22Rv1 (cell line): ENCODE data around the gene APIP.

ENCODE experiments used
- CTCF ChIP-seq: fragments of 450-650 bp; IDR thresholded peaks from 2 replicates; pipeline ENCODE4 v1.5.1; 2017; ENCODE audit warnings: mild to moderate bottlenecking
- ZFX ChIP-seq: fragments of 450-650 bp; IDR thresholded peaks from 2 replicates; pipeline ENCODE4 v1.6.1; 2017; ENCODE audit warnings: antibody characterized with exemption, borderline replicate concordance

GRCh38 chr11:34897171-34897870 is 18.9 kb downstream of the APIP start:
- no peak for TF ChIP-seq CTCF
- no peak for TF ChIP-seq ZFX
